HepG2 (cell line): ENCODE data around the gene RSBN1L.

Experiments
- E2F5 ChIP-seq: sonication (generic); formaldehyde crosslinking; conservative IDR thresholded peaks from 2 replicates; pipeline ENCODE4 v1.4.0; 2020; ENCODE audit warnings: missing genetic modification reagents
- MEIS1 ChIP-seq: sonication (generic); formaldehyde crosslinking; IDR thresholded peaks from 2 replicates; pipeline ENCODE4 v1.9.0; 2021; ENCODE audit warnings: mild to moderate bottlenecking, missing genetic modification reagents, moderate library complexity, borderline replicate concordance
- SP140L ChIP-seq: sonication (generic); formaldehyde crosslinking; IDR thresholded peaks from 2 replicates; pipeline ENCODE4 v1.4.0; 2020; ENCODE audit warnings: missing genetic modification reagents, borderline replicate concordance
- TBP ChIP-seq: sonication (generic); formaldehyde crosslinking; IDR thresholded peaks from 2 replicates; pipeline ENCODE4 v1.5.0; 2020; ENCODE audit warnings: missing genetic modification reagents

GRCh38 chr7:77738382-77738781 is 42.1 kb downstream of the RSBN1L start:
- TF ChIP-seq TBP: no peak
- TF ChIP-seq E2F5 (CRISPR knock-in tag): no peak
- TF ChIP-seq SP140L: no peak
- no peak for TF ChIP-seq MEIS1
